Brain microvascular endothelial cell (primary cell): ENCODE data around the gene RNF141.
A peak's percentile ranks its signal among the peaks of the same experiment; 100 is the strongest.

ENCODE experiments used
- DNase-seq: peaks from one replicate; pipeline ENCODE4 v3.0.0-alpha.2; 2020
- H3K27ac ChIP-seq: fragments of 250-450 bp; sonication (Bioruptor Pico); 2 replicates; pipeline ENCODE4 v1.5.1; 2020; ENCODE audit warnings: mild to moderate bottlenecking, moderate library complexity
- H3K27me3 ChIP-seq: fragments of 250-450 bp; sonication (Bioruptor Pico); replicated peaks from 2 replicates; pipeline ENCODE4 v1.5.1; 2020; ENCODE audit warnings: mild to moderate bottlenecking
- H3K36me3 ChIP-seq: fragments of 250-450 bp; sonication (Bioruptor Pico); replicated peaks from 2 replicates; pipeline ENCODE4 v1.5.1; 2020; ENCODE audit warnings: mild to moderate bottlenecking
- H3K4me3 ChIP-seq: 2 replicates; pipeline ENCODE4 v1.5.1; 2011; ENCODE audit warnings: low read depth, mild to moderate bottlenecking, control low read depth, low read length, moderate library complexity
- in situ Hi-C: cut with HindIII; loops from 2 replicates; pipeline ENCODE4 v1.10.0; 2017; ENCODE audit warnings: low sequenced_read_pairs, low pct_ligation_motif_present
- TF ChIP-seq, protein P1 (sequence below): IDR thresholded peaks from 2 replicates; pipeline ENCODE4 v1.5.1; 2011; ENCODE audit warnings: low read depth, mild to moderate bottlenecking, moderate library complexity, low read length, control low read depth, inconsistent platforms; ENCODE audit errors: missing control alignments

RNF141 gene

DNA sequence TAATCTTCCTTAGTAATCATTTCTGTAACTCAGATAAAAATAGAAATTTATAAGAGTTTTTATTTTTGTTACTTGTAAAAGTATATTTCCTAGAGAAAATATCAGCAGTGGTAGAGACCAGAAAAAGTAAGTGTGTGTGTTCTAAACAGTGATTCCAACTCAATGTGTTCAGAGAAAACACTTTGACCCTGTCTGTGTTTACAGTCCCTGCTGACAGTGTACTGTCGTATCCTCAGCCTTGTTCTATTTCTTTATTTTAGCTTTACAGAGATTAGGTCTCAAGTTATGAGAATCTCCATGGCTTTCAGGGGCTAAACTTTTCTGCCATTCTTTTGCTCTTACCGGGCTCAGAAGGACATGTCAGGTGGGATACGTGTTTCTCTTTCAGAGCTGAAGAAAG is 17.3 kb upstream of the RNF141 start:
- TF ChIP-seq, protein P1, sequence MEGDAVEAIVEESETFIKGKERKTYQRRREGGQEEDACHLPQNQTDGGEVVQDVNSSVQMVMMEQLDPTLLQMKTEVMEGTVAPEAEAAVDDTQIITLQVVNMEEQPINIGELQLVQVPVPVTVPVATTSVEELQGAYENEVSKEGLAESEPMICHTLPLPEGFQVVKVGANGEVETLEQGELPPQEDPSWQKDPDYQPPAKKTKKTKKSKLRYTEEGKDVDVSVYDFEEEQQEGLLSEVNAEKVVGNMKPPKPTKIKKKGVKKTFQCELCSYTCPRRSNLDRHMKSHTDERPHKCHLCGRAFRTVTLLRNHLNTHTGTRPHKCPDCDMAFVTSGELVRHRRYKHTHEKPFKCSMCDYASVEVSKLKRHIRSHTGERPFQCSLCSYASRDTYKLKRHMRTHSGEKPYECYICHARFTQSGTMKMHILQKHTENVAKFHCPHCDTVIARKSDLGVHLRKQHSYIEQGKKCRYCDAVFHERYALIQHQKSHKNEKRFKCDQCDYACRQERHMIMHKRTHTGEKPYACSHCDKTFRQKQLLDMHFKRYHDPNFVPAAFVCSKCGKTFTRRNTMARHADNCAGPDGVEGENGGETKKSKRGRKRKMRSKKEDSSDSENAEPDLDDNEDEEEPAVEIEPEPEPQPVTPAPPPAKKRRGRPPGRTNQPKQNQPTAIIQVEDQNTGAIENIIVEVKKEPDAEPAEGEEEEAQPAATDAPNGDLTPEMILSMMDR, result no peak
- H3K27me3 ChIP-seq, result no peaks in the 10 kb centered on the region
- in situ Hi-C loops, result no loop called here
- H3K36me3 ChIP-seq, result no peaks in the 10 kb centered on the region
- no peak overlapping the region for H3K4me3 ChIP-seq
- no peak for DNase-seq
- no peak overlapping the region for H3K27ac ChIP-seq

DNA sequence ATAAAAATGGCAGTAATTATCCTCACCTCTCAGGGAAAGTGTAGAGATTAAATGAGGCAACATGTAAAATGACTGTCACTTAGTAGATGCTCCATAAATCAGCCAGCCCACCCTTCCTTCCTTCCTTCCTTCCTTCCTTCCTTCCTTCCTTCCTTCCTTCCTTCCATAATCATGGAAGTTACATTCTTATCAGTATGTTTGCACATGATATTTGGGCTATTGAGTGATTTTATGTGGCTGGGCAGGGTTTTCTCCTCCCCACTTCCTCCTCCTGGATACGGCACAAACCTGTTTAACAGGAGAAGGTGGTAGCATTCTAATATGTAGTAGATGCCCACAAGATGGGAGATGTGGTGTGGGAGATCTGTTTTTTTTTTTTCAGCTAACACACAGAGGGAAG is 15.6 kb upstream of the RNF141 start:
- TF ChIP-seq, protein P1, result no peak
- no peaks in the 10 kb centered on the region for H3K27me3 ChIP-seq
- no peak overlapping the region for H3K4me3 ChIP-seq
- in situ Hi-C loops, result no loop called here
- no peak for DNase-seq
- no peak overlapping the region for H3K27ac ChIP-seq
- no peaks in the 10 kb centered on the region for H3K36me3 ChIP-seq

DNA sequence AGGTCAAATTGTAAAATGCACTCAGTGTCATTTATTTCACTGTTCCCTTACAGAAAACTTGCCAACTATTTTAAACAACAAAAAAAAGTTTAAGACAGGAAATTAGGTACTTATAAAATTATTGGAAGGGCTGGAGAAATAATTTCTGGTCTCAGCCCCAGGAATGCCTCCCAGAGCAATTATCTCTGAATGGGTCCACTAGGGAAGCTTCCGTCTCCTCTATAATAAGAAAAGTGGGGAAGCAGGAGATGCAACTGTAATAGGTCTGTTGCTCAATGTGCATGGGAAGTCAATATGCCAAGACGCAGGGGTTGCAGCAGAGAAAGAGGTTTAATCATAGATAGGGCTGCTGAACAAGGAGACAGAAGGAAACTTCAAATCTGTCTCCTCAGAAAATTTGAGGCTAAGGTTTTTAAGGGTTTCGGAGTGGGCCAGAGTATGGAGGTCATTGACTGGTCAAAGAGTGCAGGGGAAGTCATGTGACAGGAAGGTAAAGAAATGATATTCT is 10.9 kb upstream of the RNF141 start:
- Histone ChIP-seq H3K36me3 (no peaks in the 10 kb centered on the region), H3K27me3 (no peaks in the 10 kb centered on the region), H3K27ac (no peak overlapping the region), H3K4me3 (no peak overlapping the region)
- TF ChIP-seq, protein P1, result no peak
- in situ Hi-C loops, result no loop called here
- DNase-seq, result no peak

DNA sequence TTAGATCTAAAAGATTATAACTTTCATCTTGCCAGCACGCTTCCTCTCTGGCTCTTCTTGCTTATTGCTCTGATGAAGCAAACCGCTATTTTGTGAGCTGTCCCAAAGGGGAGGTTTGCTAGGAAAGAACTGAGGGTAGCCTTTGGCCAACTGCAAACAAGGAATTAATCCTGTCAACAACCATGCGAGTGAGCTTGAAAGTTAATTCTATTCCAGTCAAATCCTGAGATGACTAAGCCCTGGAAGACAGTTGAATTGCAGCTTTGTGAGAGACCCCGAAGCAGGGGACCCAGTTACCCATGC is 10.3 kb upstream of the RNF141 start:
- TF ChIP-seq, protein P1, result no peak
- Histone ChIP-seq H3K4me3 (no peak overlapping the region), H3K27ac (no peak overlapping the region), H3K36me3 (no peaks in the 10 kb centered on the region), H3K27me3 (no peaks in the 10 kb centered on the region)
- no peak for DNase-seq
- in situ Hi-C loops, result no loop called here

DNA sequence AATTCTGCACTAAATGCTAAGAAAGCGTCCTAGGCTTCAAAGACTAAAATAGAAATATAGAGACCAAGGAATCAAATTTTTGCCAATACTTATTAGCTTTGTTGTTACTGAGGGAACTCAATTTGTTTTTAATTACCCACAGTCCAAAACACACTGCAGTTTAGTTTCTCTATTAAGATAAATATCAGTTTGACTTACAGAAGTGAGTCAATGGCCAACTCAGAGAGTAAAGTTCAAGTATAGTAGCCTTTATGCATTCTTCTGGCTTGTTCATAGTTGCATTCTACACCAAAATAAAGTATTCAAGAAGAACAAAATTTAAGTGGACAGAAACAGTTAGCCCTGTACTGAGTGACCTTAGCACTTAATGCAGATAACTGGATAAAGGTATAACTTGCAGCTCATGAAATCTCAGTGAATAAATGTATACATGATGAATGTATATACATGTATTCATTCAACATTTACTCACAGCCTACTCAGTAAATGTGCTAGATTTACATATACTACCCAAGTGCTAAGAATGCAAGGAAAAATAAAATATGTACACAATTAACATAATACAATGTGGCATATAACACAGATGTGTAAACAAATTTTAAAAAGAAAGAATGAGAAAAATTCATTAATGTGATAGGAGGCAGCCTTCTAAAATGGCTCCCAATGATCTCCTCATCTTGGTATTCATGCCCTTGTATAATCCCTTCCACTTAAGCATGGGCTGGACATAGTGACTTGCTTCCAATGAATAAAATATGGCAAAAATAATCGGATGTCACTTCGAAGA is 9.7 kb upstream of the RNF141 start:
- peak; percentile 14 for DNase-seq
- in situ Hi-C loops, result no loop called here
- H3K4me3 ChIP-seq, result no peak overlapping the region
- H3K27ac ChIP-seq, result peak overlapping the region; percentile 15
- H3K36me3 ChIP-seq, result no peaks in the 10 kb centered on the region
- H3K27me3 ChIP-seq, result no peaks in the 10 kb centered on the region
- TF ChIP-seq, protein P1, result no peak
